ENCODE measurements around the gene CFTR. TPM values are rescaled to one million over a fixed set of nuclear protein-coding genes. Genes with fewer than 3 reads are reported as not detected.

Gene CFTR
- total and polyA plus RNA-seq, 9 of the 15 experiments (the other 6 are each of a cell fraction or from before 2014, with no cell fraction given) = 0.20 TPM; not detected in 8

DNA sequence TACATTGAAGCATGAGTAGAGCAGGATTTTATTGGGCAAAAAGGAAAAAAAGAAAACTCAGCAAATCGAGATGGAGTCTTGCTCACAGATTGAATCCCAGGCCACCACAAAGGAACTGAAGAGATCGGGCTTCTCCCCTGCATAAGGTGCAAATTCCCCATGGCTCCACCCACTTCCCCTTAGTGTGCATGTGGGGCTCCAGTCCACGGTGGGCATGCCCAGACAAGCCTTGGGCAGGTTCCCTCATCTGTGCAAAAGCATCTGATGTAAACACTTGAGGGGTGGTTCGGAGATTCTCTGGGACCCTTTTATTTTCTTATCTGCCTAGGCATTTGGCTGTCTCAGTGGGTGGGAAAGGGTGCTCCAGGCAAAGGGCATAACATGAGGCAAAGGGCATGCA lies 150.7 kb downstream of the CFTR start (continued):
- TF ChIP-seq TCF7L2 (IDR thresholded peaks at IDR 0.05; ENCODE audit: low read depth, low read length) = no peak
- no peak for TF ChIP-seq YY1 (IDR thresholded peaks at IDR 0.05; ENCODE audit: borderline replicate concordance in 1 of 3, control insufficient read depth in 1 of 3, extremely low read depth in 1 of 3, insufficient read depth in 3 of 3, insufficient read length in 1 of 3, insufficient replicate concordance in 2 of 3, low read depth in 1 of 3, low read length in 2 of 3)

GRCh38 chr7:117630907-117631564 lies 151.2 kb downstream of the CFTR start:
- no peak overlapping the region for H3K4me3 ChIP-seq
- H3K27me3 ChIP-seq (ENCODE audit: control insufficient read depth in 2 of 2, insufficient read depth in 2 of 2, low read length in 2 of 2) = no peaks in the 10 kb centered on the region
- H2AFZ ChIP-seq (ENCODE audit: low read depth, low read length) = no peak overlapping the region
- ATAC-seq (no peak), DNase-seq (ENCODE audit: extremely low read depth in 1 of 4, low spot score in 3 of 4) (no peak), FAIRE-seq (no peak)
- H3K9me1 ChIP-seq (ENCODE audit: control insufficient read depth, insufficient read depth, low read length) = no peaks in the 10 kb centered on the region
- in situ Hi-C loops (cut with MboI) = no loop called here
- H3K4me1 ChIP-seq (replicated peaks in 1 of 2; ENCODE audit: control insufficient read depth in 2 of 2, insufficient read depth in 2 of 2, low read length in 2 of 2) = no peaks in the 10 kb centered on the region
- 0% methylated on average over 1 of the region's 1 CpG for WGBS (ENCODE audit: insufficient coverage, low coverage, missing lambda C conversion rate)
- ChIA-PET CTCF (ENCODE audit: low intra/inter-chr PET ratio) (no interaction called here), POLR2A (no interaction called here)
- intact Hi-C loops (cut with micrococcal nuclease) = no loop called here
- H3K27ac ChIP-seq (ENCODE audit: extremely low read depth, low read depth, low read length) = no peak overlapping the region
- H3K4me2 ChIP-seq (ENCODE audit: insufficient read depth, low read length) = no peak overlapping the region
- H4K20me1 ChIP-seq (replicated peaks; ENCODE audit: control insufficient read depth, insufficient read depth, low read length) = no peaks in the 10 kb centered on the region
- H3K79me2 ChIP-seq (ENCODE audit: control insufficient read depth, insufficient read depth, low read length) = no peaks in the 10 kb centered on the region
- H3K9ac ChIP-seq (ENCODE audit: insufficient read depth in 1 of 2, low read depth in 2 of 2, low read length in 2 of 2) = no peak overlapping the region
- no peaks in the 10 kb centered on the region for H3K9me3 ChIP-seq (replicated peaks; ENCODE audit: control insufficient read depth, insufficient read depth, low read depth, low read length)
- no peaks in the 10 kb centered on the region for H3K36me3 ChIP-seq (ENCODE audit: control insufficient read depth, insufficient read depth, low read length)
- BruUV-seq (replicated peaks) = no TSS peak
- no peak for TF ChIP-seq ZNF75A (CRISPR knock-in tag; IDR thresholded peaks at IDR 0.05)
- no peak for TF ChIP-seq EWSR1 (IDR thresholded peaks at IDR 0.05; ENCODE audit: borderline replicate concordance, low read depth, partially characterized antibody)
- TF ChIP-seq ZNF197 (CRISPR knock-in tag; IDR thresholded peaks at IDR 0.05; ENCODE audit: low read depth) = no peak
- TF ChIP-seq, protein P1, sequence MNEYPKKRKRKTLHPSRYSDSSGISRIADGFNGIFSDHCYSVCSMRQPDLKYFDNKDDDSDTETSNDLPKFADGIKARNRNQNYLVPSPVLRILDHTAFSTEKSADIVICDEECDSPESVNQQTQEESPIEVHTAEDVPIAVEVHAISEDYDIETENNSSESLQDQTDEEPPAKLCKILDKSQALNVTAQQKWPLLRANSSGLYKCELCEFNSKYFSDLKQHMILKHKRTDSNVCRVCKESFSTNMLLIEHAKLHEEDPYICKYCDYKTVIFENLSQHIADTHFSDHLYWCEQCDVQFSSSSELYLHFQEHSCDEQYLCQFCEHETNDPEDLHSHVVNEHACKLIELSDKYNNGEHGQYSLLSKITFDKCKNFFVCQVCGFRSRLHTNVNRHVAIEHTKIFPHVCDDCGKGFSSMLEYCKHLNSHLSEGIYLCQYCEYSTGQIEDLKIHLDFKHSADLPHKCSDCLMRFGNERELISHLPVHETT (CRISPR knock-in tag; conservative IDR thresholded peaks at IDR 0.05 in 1 of 2, IDR thresholded peaks at IDR 0.05 in 1 of 2) = no peak
- TF ChIP-seq MLX (CRISPR knock-in tag; conservative IDR thresholded peaks at IDR 0.05) = no peak
- TF ChIP-seq, protein P2, sequence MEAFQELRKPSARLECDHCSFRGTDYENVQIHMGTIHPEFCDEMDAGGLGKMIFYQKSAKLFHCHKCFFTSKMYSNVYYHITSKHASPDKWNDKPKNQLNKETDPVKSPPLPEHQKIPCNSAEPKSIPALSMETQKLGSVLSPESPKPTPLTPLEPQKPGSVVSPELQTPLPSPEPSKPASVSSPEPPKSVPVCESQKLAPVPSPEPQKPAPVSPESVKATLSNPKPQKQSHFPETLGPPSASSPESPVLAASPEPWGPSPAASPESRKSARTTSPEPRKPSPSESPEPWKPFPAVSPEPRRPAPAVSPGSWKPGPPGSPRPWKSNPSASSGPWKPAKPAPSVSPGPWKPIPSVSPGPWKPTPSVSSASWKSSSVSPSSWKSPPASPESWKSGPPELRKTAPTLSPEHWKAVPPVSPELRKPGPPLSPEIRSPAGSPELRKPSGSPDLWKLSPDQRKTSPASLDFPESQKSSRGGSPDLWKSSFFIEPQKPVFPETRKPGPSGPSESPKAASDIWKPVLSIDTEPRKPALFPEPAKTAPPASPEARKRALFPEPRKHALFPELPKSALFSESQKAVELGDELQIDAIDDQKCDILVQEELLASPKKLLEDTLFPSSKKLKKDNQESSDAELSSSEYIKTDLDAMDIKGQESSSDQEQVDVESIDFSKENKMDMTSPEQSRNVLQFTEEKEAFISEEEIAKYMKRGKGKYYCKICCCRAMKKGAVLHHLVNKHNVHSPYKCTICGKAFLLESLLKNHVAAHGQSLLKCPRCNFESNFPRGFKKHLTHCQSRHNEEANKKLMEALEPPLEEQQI (IDR thresholded peaks at IDR 0.05) = no peak
- no peak for TF ChIP-seq PTTG1 (tag; IDR thresholded peaks at IDR 0.05; ENCODE audit: low read depth)
- TF ChIP-seq ATF4 (CRISPR knock-in tag; IDR thresholded peaks at IDR 0.05) = no peak
